GM12892 (cell line): ENCODE data around the gene TMEM186.

Experiments used
- POLR2A ChIP-seq: IDR thresholded peaks from 2 replicates; pipeline ENCODE4 v1.6.1; 2011; ENCODE audit warnings: low read depth, low read length, control low read depth
- POLR2AphosphoS5 ChIP-seq: IDR thresholded peaks from 2 replicates; pipeline ENCODE4 v1.6.1; 2011; ENCODE audit warnings: low read depth, low read length, control low read depth
- TAF1 ChIP-seq: IDR thresholded peaks from 2 replicates; pipeline ENCODE4 v1.6.1; 2011; ENCODE audit warnings: low read depth, mild to moderate bottlenecking, control low read depth, low read length, borderline replicate concordance

- TF ChIP-seq POLR2A: no peak
- no peak for TF ChIP-seq POLR2AphosphoS5
- TF ChIP-seq TAF1: no peak
Measured at GRCh38 chr16:8758022-8758421, 39.4 kb downstream of the TMEM186 start.
